Hepatocyte (in vitro differentiated cells): ENCODE data around the gene EXOC6. TPM values are rescaled to one million over a fixed set of nuclear protein-coding genes. Genes with fewer than 3 reads are reported as not detected.
A peak's percentile ranks its signal among the peaks of the same experiment; 100 is the strongest.

Source experiments
- DNase-seq: peaks from one replicate; pipeline ENCODE4 v3.0.0-alpha.2; 2016; ENCODE audit warnings: low spot score
- H2AFZ ChIP-seq: fragments of 200-600 bp; sonication (generic); 2 replicates; pipeline ENCODE4 v1.6.0; 2016; ENCODE audit warnings: antibody characterized with exemption, mild to moderate bottlenecking
- H3K27ac ChIP-seq: fragments of 200-600 bp; sonication (generic); 2 replicates; pipeline ENCODE4 v1.5.1; 2016; ENCODE audit warnings: mild to moderate bottlenecking
- H3K27me3 ChIP-seq: fragments of 200-600 bp; sonication (generic); 2 replicates; pipeline ENCODE4 v1.6.1; 2016
- H3K36me3 ChIP-seq: fragments of 200-600 bp; sonication (generic); replicated peaks from 2 replicates; pipeline ENCODE4 v1.5.1; 2016; ENCODE audit warnings: low read depth; ENCODE audit not compliant: insufficient read depth
- H3K4me1 ChIP-seq: fragments of 200-600 bp; sonication (generic); 2 replicates; pipeline ENCODE4 v1.5.1; 2016; ENCODE audit warnings: mild to moderate bottlenecking, moderate library complexity; ENCODE audit not compliant: insufficient read depth
- H3K4me2 ChIP-seq: fragments of 200-600 bp; sonication (generic); 2 replicates; pipeline ENCODE4 v1.6.0; 2016
- H3K4me3 ChIP-seq: fragments of 200-600 bp; sonication (generic); 2 replicates; pipeline ENCODE4 v1.5.1; 2016; ENCODE audit warnings: mild to moderate bottlenecking
- H3K79me2 ChIP-seq: fragments of 200-600 bp; sonication (generic); 2 replicates; pipeline ENCODE4 v1.6.0; 2017; ENCODE audit warnings: mild to moderate bottlenecking
- H3K9me2 ChIP-seq: fragments of 200-600 bp; sonication (generic); replicated peaks from 2 replicates; pipeline ENCODE4 v1.6.0; 2017; ENCODE audit warnings: mild to moderate bottlenecking; ENCODE audit not compliant: insufficient read depth
- H3K9me3 ChIP-seq: fragments of 200-600 bp; sonication (generic); 2 replicates; pipeline ENCODE4 v1.5.1; 2016; ENCODE audit warnings: low read depth, mild to moderate bottlenecking
- H4K20me1 ChIP-seq: fragments of 200-600 bp; sonication (generic); 2 replicates; pipeline ENCODE4 v1.6.0; 2016; ENCODE audit warnings: mild to moderate bottlenecking; ENCODE audit not compliant: insufficient read depth, poor library complexity, severe bottlenecking
- EZH2 ChIP-seq: fragments of 200-600 bp; sonication (generic); IDR thresholded peaks from 2 replicates; pipeline ENCODE4 v1.6.1; 2016; ENCODE audit warnings: antibody characterized with exemption, mild to moderate bottlenecking, borderline replicate concordance
- EZH2phosphoT487 ChIP-seq: fragments of 200-600 bp; sonication (generic); IDR thresholded peaks from one replicate; pipeline ENCODE4 v1.6.1; 2018; ENCODE audit warnings: antibody characterized with exemption, mild to moderate bottlenecking, low read depth, moderate library complexity; ENCODE audit not compliant: unreplicated experiment, severe bottlenecking
- WGBS: methylation state at CpG from one replicate; pipeline ENCODE4 v1.1.6; 2016; ENCODE audit warnings: low lambda C conversion rate; ENCODE audit errors: missing lambda C conversion rate; 5-methylcytosine and 5-hydroxymethylcytosine counted together
- polyA plus RNA-seq: library from polyadenylated mRNA; unstranded; fragments of >200 nt; fragmentation: Nextera tagmentation; extraction: Ambion mirVana; gene quantifications from 2 replicates; pipeline ENCODE4 v1.2.1, GENCODE V29; 2016
- total RNA-seq: library from RNA; depleted of rRNA; stranded (reverse); fragments of >200 nt; gene quantifications from 2 replicates; pipeline ENCODE4 v1.2.3, GENCODE V29; 2014
- TF ChIP-seq, protein P1 (sequence below): fragments of 200-600 bp; sonication (generic); IDR thresholded peaks from 2 replicates; pipeline ENCODE4 v1.5.1; 2016; ENCODE audit warnings: antibody characterized with exemption, mild to moderate bottlenecking; ENCODE audit not compliant: poor library complexity

EXOC6 gene
- total and polyA plus RNA-seq, 2 experiments from 2014 or later, result 5.8 to 11.7 TPM

DNA sequence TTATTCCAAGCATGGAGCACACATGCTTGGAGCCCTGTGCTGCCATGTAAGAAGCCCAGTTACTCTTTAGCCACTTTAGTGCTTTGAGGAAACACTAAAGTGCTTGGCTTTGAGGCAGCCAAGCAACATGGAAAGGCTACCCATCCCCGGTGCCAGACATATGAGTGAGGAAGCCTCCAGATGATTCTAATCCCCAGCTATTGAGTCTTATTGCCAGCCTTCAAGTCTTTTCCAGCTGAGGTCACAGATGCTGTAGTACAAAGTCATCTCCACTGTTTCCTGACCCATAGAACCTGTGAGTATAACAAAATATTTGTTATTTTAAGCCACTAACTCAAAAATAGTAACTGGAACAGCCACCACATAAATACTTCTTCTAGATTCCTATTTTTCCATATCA is 120.8 kb downstream of the EXOC6 start:
- no peak overlapping the region for H3K4me2 ChIP-seq
- 77% methylated on average over 1 of the region's 1 CpG for WGBS

GRCh38 chr10:92970301-92971070 is 122.2 kb downstream of the EXOC6 start:
- no peak for DNase-seq
- no peaks in the 10 kb centered on the region for H3K9me3 ChIP-seq
- H3K36me3 ChIP-seq, result no peaks in the 10 kb centered on the region
- H2AFZ ChIP-seq, result no peak overlapping the region
- no peak overlapping the region for H3K4me2 ChIP-seq
- no peaks in the 10 kb centered on the region for H3K9me2 ChIP-seq
- no peak overlapping the region for H3K27ac ChIP-seq
- TF ChIP-seq, protein P1, sequence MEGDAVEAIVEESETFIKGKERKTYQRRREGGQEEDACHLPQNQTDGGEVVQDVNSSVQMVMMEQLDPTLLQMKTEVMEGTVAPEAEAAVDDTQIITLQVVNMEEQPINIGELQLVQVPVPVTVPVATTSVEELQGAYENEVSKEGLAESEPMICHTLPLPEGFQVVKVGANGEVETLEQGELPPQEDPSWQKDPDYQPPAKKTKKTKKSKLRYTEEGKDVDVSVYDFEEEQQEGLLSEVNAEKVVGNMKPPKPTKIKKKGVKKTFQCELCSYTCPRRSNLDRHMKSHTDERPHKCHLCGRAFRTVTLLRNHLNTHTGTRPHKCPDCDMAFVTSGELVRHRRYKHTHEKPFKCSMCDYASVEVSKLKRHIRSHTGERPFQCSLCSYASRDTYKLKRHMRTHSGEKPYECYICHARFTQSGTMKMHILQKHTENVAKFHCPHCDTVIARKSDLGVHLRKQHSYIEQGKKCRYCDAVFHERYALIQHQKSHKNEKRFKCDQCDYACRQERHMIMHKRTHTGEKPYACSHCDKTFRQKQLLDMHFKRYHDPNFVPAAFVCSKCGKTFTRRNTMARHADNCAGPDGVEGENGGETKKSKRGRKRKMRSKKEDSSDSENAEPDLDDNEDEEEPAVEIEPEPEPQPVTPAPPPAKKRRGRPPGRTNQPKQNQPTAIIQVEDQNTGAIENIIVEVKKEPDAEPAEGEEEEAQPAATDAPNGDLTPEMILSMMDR, result no peak
- TF ChIP-seq EZH2 (no peak), EZH2phosphoT487 (no peak)
- peaks cover 2% of the 10 kb centered on the region for H3K4me1 ChIP-seq
- H4K20me1 ChIP-seq, result no peaks in the 10 kb centered on the region
- H3K4me3 ChIP-seq, result no peak overlapping the region
- H3K27me3 ChIP-seq, result no peaks in the 10 kb centered on the region
- no peaks in the 10 kb centered on the region for H3K79me2 ChIP-seq
- 86% methylated on average over 3 of the region's 3 CpGs for WGBS

More for the DNA sequence above, 120.8 kb downstream of the EXOC6 start:
- Histone ChIP-seq H3K27me3 (no peaks in the 10 kb centered on the region), H3K9me2 (no peaks in the 10 kb centered on the region), H3K4me1 (peaks cover 2% of the 10 kb centered on the region), H3K36me3 (no peaks in the 10 kb centered on the region), H3K4me3 (no peak overlapping the region), H3K79me2 (no peaks in the 10 kb centered on the region), H2AFZ (no peak overlapping the region), H3K27ac (no peak overlapping the region), H3K9me3 (no peaks in the 10 kb centered on the region), H4K20me1 (no peaks in the 10 kb centered on the region)
- no peak for DNase-seq
- no peak for TF ChIP-seq EZH2phosphoT487
- TF ChIP-seq, protein P1, result no peak
- no peak for TF ChIP-seq EZH2

- no peak for TF ChIP-seq EZH2
- no peak for TF ChIP-seq EZH2phosphoT487
- TF ChIP-seq, protein P1, result no peak
- Histone ChIP-seq H3K79me2 (no peaks in the 10 kb centered on the region), H3K4me3 (no peak overlapping the region), H3K27ac (peak overlapping the region; percentile 58), H3K27me3 (no peaks in the 10 kb centered on the region), H3K4me1 (peaks cover 2% of the 10 kb centered on the region), H3K36me3 (no peaks in the 10 kb centered on the region), H3K9me2 (no peaks in the 10 kb centered on the region), H4K20me1 (no peaks in the 10 kb centered on the region), H3K4me2 (peak overlapping the region; percentile 12), H2AFZ (no peak overlapping the region), H3K9me3 (no peaks in the 10 kb centered on the region)
- whole genome bisulfite sequencing, result 52% methylated on average over 3 of the region's 3 CpGs
- peak; percentile 67 for DNase-seq
Observed at GRCh38 chr10:92972066-92972870, 123.9 kb downstream of the EXOC6 start.
